ENCODE results near the gene CUTC.

Gene CUTC

GRCh38 chr10:99784016-99784726 lies 52.1 kb downstream of the CUTC start:
- DNase-seq (ENCODE audit: low read depth in 2 of 2): no peak

- no peak for DNase-seq (ENCODE audit: low read depth in 2 of 2)
These were observed 52.9 kb downstream of the CUTC start for GRCh38 chr10:99784727-99785441.

GRCh38 chr10:99785646-99786045 lies 53.6 kb downstream of the CUTC start:
- DNase-seq (ENCODE audit: low read depth in 2 of 2): no peak

GRCh38 chr10:99787311-99787710 lies 55.3 kb downstream of the CUTC start:
- DNase-seq (ENCODE audit: low read depth in 2 of 2): no peak

- DNase-seq (ENCODE audit: low read depth in 2 of 2): no peak
These were observed 55.9 kb downstream of the CUTC start for GRCh38 chr10:99787782-99788445.

GRCh38 chr10:99788598-99789256 lies 56.7 kb downstream of the CUTC start:
- DNase-seq (ENCODE audit: low read depth in 2 of 2): no peak

GRCh38 chr10:99791831-99792230 lies 59.8 kb downstream of the CUTC start:
- no peak for DNase-seq (ENCODE audit: low read depth in 2 of 2)

GRCh38 chr10:99793819-99794218 lies 61.8 kb downstream of the CUTC start:
- DNase-seq (ENCODE audit: low read depth in 2 of 2): no peak

- no peak for DNase-seq (ENCODE audit: low read depth in 2 of 2)
These were observed 64.9 kb downstream of the CUTC start for GRCh38 chr10:99796928-99797327.

- DNase-seq (ENCODE audit: low read depth in 2 of 2): no peak
These were observed 66.0 kb downstream of the CUTC start for GRCh38 chr10:99798031-99798430.

- no peak for DNase-seq (ENCODE audit: low read depth in 2 of 2)
These were observed 66.9 kb downstream of the CUTC start for GRCh38 chr10:99798920-99799319.

- DNase-seq (ENCODE audit: low read depth in 2 of 2): no peak
These were observed 67.6 kb downstream of the CUTC start for GRCh38 chr10:99799613-99800012.

GRCh38 chr10:99804471-99804870 lies 72.4 kb downstream of the CUTC start:
- no peak for DNase-seq (ENCODE audit: low read depth in 2 of 2)

- DNase-seq (ENCODE audit: low read depth in 2 of 2): no peak
These were observed 73.2 kb downstream of the CUTC start for GRCh38 chr10:99805190-99805589.

All from stimulated activated CD8-positive, alpha-beta memory T cell treated with anti-CD3 and anti-CD28 coated beads, Interleukin-7, amount 100 ng/mL, for 1 hour (primary cell).